ENCODE measurements around the gene MKNK1. TPM values are rescaled to one million over a fixed set of nuclear protein-coding genes. Genes with fewer than 3 reads are reported as not detected.

MKNK1 gene
- total and polyA plus RNA-seq, 8 donors = 21.2 to 182 (median 36.7) TPM

DNA sequence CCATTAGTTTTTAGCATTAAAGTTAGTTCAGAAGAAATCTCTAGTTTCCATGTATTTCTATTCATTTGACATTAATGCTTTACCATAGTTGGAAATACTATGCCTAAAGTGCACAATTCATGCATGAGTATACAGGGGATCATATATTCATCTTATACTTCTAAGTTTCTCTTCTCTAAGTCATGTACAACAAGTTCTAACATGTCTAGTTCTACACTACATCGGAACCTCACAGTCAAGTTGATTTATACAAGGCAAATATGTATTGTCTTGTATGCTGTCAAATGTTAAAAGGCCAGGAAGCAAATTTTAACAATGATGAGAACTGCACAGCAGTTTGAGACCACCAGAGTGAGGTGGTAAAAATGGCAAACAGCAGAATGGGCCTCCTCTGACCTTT lies 35.5 kb upstream of the MKNK1 start:
- TF ChIP-seq, protein P1, sequence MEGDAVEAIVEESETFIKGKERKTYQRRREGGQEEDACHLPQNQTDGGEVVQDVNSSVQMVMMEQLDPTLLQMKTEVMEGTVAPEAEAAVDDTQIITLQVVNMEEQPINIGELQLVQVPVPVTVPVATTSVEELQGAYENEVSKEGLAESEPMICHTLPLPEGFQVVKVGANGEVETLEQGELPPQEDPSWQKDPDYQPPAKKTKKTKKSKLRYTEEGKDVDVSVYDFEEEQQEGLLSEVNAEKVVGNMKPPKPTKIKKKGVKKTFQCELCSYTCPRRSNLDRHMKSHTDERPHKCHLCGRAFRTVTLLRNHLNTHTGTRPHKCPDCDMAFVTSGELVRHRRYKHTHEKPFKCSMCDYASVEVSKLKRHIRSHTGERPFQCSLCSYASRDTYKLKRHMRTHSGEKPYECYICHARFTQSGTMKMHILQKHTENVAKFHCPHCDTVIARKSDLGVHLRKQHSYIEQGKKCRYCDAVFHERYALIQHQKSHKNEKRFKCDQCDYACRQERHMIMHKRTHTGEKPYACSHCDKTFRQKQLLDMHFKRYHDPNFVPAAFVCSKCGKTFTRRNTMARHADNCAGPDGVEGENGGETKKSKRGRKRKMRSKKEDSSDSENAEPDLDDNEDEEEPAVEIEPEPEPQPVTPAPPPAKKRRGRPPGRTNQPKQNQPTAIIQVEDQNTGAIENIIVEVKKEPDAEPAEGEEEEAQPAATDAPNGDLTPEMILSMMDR (IDR thresholded peaks at IDR 0.05) = no peak
- TF ChIP-seq POLR2A (IDR thresholded peaks at IDR 0.05) (no peak), EP300 (IDR thresholded peaks at IDR 0.05) (no peak), POLR2AphosphoS5 (IDR thresholded peaks at IDR 0.05) (no peak)
- WGBS, 5 donors = 83 to 93% (median 85%) methylated on average over 1 of the region's 1 CpG

GRCh38 chr1:46638921-46639320 lies 34.9 kb upstream of the MKNK1 start:
- Histone ChIP-seq H3K4me3 (no peak overlapping the region), H3K36me3 (peaks cover 12 to 69% (median 55%) of the 10 kb centered on the region in 4 donors), H3K27me3 (no peaks in the 10 kb centered on the region), H3K9me3 (no peaks in the 10 kb centered on the region), H3K4me1 (peaks cover 4 to 56% (median 32%) of the 10 kb centered on the region in 4 donors), H3K27ac (no peak overlapping the region)
- no peak for DNase-seq
- TF ChIP-seq POLR2AphosphoS5 (IDR thresholded peaks at IDR 0.05) = no peak
- intact Hi-C loops (cut with DNase I; ENCODE audit: low total_unique reads) = no loop called here

More for the DNA sequence above, 35.5 kb upstream of the MKNK1 start:
- Histone ChIP-seq H3K27me3 (no peaks in the 10 kb centered on the region), H3K27ac (no peak overlapping the region), H3K4me1 (peaks cover 4 to 56% (median 33%) of the 10 kb centered on the region in 4 donors), H3K9me3 (no peaks in the 10 kb centered on the region), H3K4me3 (no peak overlapping the region), H3K36me3 (peaks cover 8 to 63% (median 48%) of the 10 kb centered on the region in 4 donors)
- DNase-seq = no peak
- intact Hi-C loops (cut with DNase I; ENCODE audit: low total_unique reads) = no loop called here

DNA sequence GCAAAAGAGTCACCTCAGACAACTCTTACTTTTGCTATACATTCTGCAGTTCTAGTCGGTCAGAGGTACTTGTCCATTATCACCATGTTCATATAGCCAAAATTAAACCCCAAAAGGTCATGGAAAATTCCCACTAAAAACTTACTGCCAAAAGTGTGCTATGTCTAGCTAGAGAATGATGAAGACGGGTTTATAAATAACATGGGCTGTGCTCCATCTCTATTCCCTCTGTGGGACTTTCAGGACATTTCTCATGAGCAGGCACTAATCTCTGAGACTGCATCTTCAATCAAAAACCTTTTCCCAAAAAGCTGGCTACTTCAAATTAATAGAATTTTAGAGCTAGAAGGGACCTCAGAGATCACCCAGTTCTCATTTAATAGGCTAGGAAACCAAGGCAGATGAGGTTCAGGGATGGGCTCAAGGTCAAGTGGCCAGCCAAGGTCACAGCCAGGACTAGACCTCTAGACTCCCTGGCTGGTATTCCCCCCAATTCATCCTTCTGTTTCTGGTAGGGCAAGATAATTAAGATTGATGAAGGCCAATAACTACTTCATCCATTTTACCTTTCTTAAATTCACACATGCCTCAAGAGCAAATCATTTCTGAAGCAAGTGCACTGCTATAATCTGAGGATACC lies 33.5 kb upstream of the MKNK1 start:
- H3K27ac ChIP-seq = peak overlapping the region in 3 of 5 donors; percentile 32 to 56 (median 39)

GRCh38 chr1:46635205-46635604 lies 31.1 kb upstream of the MKNK1 start:
- no peak for DNase-seq
- TF ChIP-seq, protein P1 (IDR thresholded peaks at IDR 0.05) = no peak
- no peak for TF ChIP-seq POLR2AphosphoS5 (IDR thresholded peaks at IDR 0.05)
- H3K36me3 ChIP-seq = peaks cover 24 to 78% (median 71%) of the 10 kb centered on the region in 4 donors
- 93 to 97% (median 95%) methylated on average over 2 of the region's 2 CpGs for WGBS, 5 donors
- no peak overlapping the region for H3K4me3 ChIP-seq
- H3K4me1 ChIP-seq = peaks cover 0 to 25% (median 16%) of the 10 kb centered on the region in 4 donors
- intact Hi-C loops (cut with DNase I; ENCODE audit: low total_unique reads) = no loop called here
- no peak overlapping the region for H3K27ac ChIP-seq
- no peaks in the 10 kb centered on the region for H3K27me3 ChIP-seq
- no peaks in the 10 kb centered on the region for H3K9me3 ChIP-seq

More for the DNA sequence above, 33.5 kb upstream of the MKNK1 start:
- H3K9me3 ChIP-seq = no peaks in the 10 kb centered on the region
- H3K27me3 ChIP-seq = no peaks in the 10 kb centered on the region
- 30 to 70% (median 43%) methylated on average over 2 of the region's 2 CpGs for WGBS, 5 donors
- peak in 1 of 2 donors; percentile 10 for DNase-seq
- no peak overlapping the region for H3K4me3 ChIP-seq
- TF ChIP-seq POLR2A (IDR thresholded peaks at IDR 0.05) (no peak), POLR2AphosphoS5 (IDR thresholded peaks at IDR 0.05) (peak in 1 of 3 donors; percentile 40)
- peaks cover 12 to 73% (median 66%) of the 10 kb centered on the region in 4 donors for H3K36me3 ChIP-seq
- intact Hi-C loops (cut with DNase I; ENCODE audit: low total_unique reads) = no loop called here
- H3K4me1 ChIP-seq = peaks cover 0 to 42% (median 20%) of the 10 kb centered on the region in 4 donors

GRCh38 chr1:46630719-46631118 lies 26.7 kb upstream of the MKNK1 start:
- Histone ChIP-seq H3K9me3 (no peaks in the 10 kb centered on the region), H3K27me3 (no peaks in the 10 kb centered on the region), H3K27ac (no peak overlapping the region), H3K4me1 (no peaks in the 10 kb centered on the region), H3K36me3 (peaks cover 24 to 64% (median 61%) of the 10 kb centered on the region in 4 donors), H3K4me3 (no peak overlapping the region)
- DNase-seq = no peak
- intact Hi-C loops (cut with DNase I; ENCODE audit: low total_unique reads) = no loop called here
- no peak for TF ChIP-seq EP300 (IDR thresholded peaks at IDR 0.05)
- no peak for TF ChIP-seq POLR2A (IDR thresholded peaks at IDR 0.05)
- no peak for TF ChIP-seq POLR2AphosphoS5 (IDR thresholded peaks at IDR 0.05)
- TF ChIP-seq, protein P1 (IDR thresholded peaks at IDR 0.05) = no peak
- WGBS, 5 donors = 87 to 91% (median 88%) methylated on average over 2 of the region's 2 CpGs

Measured in stomach (tissue), 9 donors.